Measurements from ENCODE around the gene WNT3. TPM values are rescaled to one million over a fixed set of nuclear protein-coding genes. Genes with fewer than 3 reads are reported as not detected.
"Not testable (repeated sequence)": the region's sequence is repeated elsewhere in the genome, so short reads cannot be mapped to it uniquely, and the experiment has no call there.

WNT3 gene
- total RNA-seq, 2 experiments from 2014 or later = not detected

DNA sequence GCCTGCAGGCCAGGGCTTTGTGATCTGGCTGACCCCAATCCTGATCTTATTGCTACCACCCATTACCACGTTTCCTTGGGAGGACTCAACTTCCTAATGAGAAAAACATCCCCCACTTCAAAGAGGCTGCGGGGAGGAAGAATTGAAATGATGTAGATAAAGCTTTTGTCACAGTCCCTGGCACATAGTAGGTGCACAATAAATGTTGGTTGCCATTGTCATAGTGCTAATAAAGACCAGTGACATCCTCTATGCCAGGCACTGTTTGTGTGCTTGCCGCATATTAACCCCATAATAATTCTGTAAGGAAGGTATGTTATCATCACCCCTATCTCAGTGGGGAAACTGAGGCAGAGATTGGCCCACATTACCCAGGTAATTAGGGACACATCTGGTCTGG, 22.4 kb downstream of the WNT3 start:
- no peak overlapping the region for H3K27ac Mint-ChIP-seq
- no peaks in the 10 kb centered on the region for H3K9me3 Mint-ChIP-seq
- no peaks in the 10 kb centered on the region for H3K36me3 Mint-ChIP-seq
- POLR2A ChIA-PET = no interaction called here
- DNase-seq (no peak), ATAC-seq (ENCODE audit: low read depth) (no peak)
- peaks cover 19% of the 10 kb centered on the region for H3K27me3 Mint-ChIP-seq
- no peak overlapping the region for H3K4me3 Mint-ChIP-seq
- peaks cover 1% of the 10 kb centered on the region for H3K4me1 Mint-ChIP-seq

DNA sequence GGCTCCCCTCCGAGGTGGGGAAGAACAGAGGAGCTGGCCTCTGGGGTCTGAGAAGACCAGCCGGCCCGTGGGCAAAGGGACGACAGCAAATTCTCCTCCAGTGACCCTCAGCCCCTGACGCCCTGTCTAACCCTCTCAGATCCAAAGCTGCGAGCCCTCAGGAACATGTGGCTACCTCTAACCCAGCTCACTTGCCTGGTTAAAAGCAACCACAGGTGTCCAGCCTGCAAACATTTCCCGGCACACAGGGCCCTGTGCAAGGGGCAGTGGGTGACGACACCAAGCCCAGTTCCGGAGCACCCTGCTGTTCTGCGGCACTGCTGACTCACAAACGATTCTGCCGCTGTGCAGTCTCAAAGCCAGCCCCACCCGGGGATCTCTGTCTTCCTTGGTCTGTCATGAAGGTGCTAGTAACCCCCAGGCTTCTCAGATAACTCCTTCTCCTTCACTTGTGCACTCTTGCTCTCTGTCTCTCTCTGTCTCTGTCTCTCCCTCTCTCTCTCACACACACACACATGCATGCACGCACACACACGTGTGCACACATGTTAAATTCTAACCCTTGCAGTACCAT, 23.0 kb downstream of the WNT3 start:
- Mint-ChIP-seq H3K4me1 (peaks cover 1% of the 10 kb centered on the region), H3K4me3 (no peak overlapping the region), H3K36me3 (no peaks in the 10 kb centered on the region), H3K27me3 (peaks cover 22% of the 10 kb centered on the region), H3K9me3 (no peaks in the 10 kb centered on the region), H3K27ac (no peak overlapping the region)
- ATAC-seq (ENCODE audit: low read depth) = no peak
- DNase-seq = no peak
- POLR2A ChIA-PET = no interaction called here

DNA sequence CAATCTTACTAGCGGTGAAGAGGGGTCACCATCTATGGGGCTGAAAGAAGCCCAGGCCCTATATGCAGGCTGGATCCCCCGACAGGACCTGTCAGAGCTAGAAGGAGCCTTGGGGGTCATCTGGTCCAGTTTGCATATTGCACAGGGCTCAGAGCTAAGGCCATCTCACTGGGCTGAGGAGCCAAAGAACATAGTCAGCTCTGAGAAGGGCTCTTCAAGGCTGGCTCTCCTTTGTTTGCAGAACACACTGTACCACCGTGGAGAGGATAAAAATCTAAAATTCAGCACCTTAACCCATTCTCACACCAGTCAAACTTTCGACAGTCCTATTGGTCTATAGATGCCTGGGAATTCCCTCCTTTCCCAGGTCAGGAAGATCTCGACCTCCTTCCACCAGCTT, 24.2 kb downstream of the WNT3 start:
- H3K27me3 Mint-ChIP-seq = peaks cover 25% of the 10 kb centered on the region
- H3K36me3 Mint-ChIP-seq = no peaks in the 10 kb centered on the region
- DNase-seq (no peak), ATAC-seq (ENCODE audit: low read depth) (no peak)
- POLR2A ChIA-PET = interaction anchor here (0.7 kb wide), 1 partner anchor 854 kb away, joined by 5 read pairs; no protein-coding TSS in a partner anchor
- H3K9me3 Mint-ChIP-seq = no peaks in the 10 kb centered on the region
- no peak overlapping the region for H3K27ac Mint-ChIP-seq
- no peak overlapping the region for H3K4me3 Mint-ChIP-seq
- H3K4me1 Mint-ChIP-seq = peaks cover 1% of the 10 kb centered on the region

DNA sequence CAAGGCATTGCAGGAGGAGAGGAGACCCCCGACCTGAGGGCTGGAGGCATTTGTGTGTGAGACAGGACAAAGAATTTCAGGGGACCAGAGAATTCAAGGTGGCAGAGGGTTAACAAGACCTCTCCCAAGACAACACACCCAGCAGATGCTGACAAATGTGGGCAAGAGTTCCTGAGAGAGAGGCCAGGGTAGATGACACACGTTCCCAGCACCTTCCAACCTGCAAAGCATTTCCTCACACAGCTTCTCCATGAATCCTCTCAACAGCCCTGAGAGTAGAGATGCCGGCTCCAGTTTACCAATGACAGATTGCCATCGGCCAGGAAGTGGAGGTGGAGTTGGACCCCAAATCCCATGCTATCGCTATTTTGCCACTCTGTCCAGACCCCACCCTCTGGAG, 25.0 kb downstream of the WNT3 start:
- Mint-ChIP-seq H3K27me3 (peaks cover 24% of the 10 kb centered on the region), H3K36me3 (no peaks in the 10 kb centered on the region), H3K9me3 (no peaks in the 10 kb centered on the region), H3K4me3 (no peak overlapping the region), H3K4me1 (peaks cover 1% of the 10 kb centered on the region), H3K27ac (no peak overlapping the region)
- DNase-seq (no peak), ATAC-seq (ENCODE audit: low read depth) (no peak)
- POLR2A ChIA-PET = interaction anchor here (0.6 kb wide), 1 partner anchor 24 kb away, joined by 5 read pairs; no protein-coding TSS in a partner anchor

DNA sequence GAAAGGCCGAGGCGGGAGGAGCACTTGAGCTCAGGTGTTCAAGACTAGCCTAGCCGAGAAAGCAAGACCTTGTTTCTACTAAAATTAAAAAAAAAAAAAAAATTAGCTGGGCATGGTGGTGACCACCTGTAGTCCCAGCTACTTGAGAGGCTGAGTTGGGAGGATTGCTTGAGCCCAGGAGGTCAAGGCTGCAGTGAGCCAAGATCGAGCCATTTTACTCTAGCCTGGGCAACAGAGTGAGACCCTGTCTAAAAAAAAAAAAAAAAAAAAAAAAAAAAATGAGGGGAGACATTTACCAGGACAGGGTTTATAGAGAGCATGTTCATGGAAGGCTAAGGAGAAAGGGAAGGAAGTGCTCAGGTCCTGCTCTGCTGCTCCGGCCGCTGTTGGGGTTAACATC, 25.5 kb downstream of the WNT3 start:
- DNase-seq; H3K9me3 Mint-ChIP-seq; H3K27ac Mint-ChIP-seq; ATAC-seq (ENCODE audit: low read depth); H3K4me1 Mint-ChIP-seq; H3K4me3 Mint-ChIP-seq; POLR2A ChIA-PET; H3K36me3 Mint-ChIP-seq: not testable (repeated sequence)
- peaks cover 26% of the 10 kb centered on the region for H3K27me3 Mint-ChIP-seq

DNA sequence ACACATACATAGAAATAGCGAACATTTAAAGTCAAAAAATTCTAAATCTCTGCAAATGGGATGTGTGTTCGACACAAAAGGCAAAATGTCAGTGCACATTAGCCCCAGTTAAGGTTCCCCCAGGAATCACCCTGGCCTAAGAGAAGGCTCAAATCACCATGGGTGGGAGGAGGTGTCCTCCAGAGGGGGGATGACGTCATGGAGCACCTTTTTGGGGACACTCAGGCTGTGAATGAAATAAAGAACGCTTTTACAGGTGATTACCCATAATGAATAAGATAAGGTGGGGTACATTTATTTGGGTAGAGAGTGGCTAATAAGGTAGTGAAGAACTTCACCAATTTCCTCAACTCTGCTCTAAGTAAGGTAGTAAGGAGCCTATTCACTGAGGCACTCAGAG, 26.4 kb downstream of the WNT3 start:
- H3K9me3 Mint-ChIP-seq = no peaks in the 10 kb centered on the region
- H3K36me3 Mint-ChIP-seq = no peaks in the 10 kb centered on the region
- peaks cover 25% of the 10 kb centered on the region for H3K27me3 Mint-ChIP-seq
- ATAC-seq (ENCODE audit: low read depth) = no peak
- peaks cover 1% of the 10 kb centered on the region for H3K4me1 Mint-ChIP-seq
- H3K4me3 Mint-ChIP-seq = no peak overlapping the region
- no peak overlapping the region for H3K27ac Mint-ChIP-seq
- POLR2A ChIA-PET = no interaction called here
- no peak for DNase-seq

DNA sequence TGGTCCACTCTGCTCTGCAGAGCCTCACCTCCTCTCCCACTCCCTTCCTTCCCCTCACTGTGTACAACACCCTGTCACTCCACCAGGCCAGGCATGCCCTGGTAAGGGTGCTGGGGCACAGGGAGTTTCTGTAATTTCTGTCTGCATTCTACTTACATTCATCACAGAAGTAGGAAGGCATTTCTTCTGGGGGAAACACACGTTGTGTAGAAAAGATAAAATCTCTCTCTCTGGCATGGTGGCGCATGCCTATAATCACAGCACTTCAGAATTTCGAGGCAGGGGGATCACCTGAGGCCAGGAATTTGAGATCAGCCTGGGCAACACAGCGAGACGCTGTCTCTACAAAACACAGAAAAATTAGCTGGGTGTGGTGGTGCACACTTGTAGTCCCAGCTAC, 27.0 kb downstream of the WNT3 start:
- POLR2A ChIA-PET = no interaction called here
- peaks cover 24% of the 10 kb centered on the region for H3K27me3 Mint-ChIP-seq
- no peaks in the 10 kb centered on the region for H3K36me3 Mint-ChIP-seq
- no peak overlapping the region for H3K27ac Mint-ChIP-seq
- peaks cover 1% of the 10 kb centered on the region for H3K4me1 Mint-ChIP-seq
- no peak overlapping the region for H3K4me3 Mint-ChIP-seq
- DNase-seq (no peak), ATAC-seq (ENCODE audit: low read depth) (no peak)
- H3K9me3 Mint-ChIP-seq = no peaks in the 10 kb centered on the region

DNA sequence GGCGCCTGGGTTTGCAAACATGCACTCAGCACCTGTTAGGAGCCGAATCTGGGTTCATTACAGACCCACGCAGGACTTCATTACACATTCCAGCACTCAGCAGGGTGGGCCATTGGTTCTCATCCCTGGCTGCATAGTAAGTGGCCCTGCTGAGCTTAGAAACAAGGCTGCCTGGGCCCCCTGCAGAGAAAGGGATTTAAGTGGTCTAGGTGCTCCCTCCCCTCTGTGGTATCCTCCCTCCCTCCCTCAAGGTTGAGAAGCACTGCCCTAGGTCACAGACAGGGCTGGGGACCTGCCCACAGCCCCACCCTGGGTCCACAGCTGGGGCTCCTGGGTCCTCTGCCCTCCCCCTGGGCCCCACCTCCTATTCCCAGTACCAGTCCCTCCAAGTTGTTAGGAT, 28.3 kb downstream of the WNT3 start:
- ATAC-seq (ENCODE audit: low read depth) = no peak
- H3K9me3 Mint-ChIP-seq = no peaks in the 10 kb centered on the region
- no peak for DNase-seq
- no peak overlapping the region for H3K4me3 Mint-ChIP-seq
- no peaks in the 10 kb centered on the region for H3K36me3 Mint-ChIP-seq
- POLR2A ChIA-PET = no interaction called here
- peaks cover 23% of the 10 kb centered on the region for H3K27me3 Mint-ChIP-seq
- no peak overlapping the region for H3K27ac Mint-ChIP-seq
- H3K4me1 Mint-ChIP-seq = no peaks in the 10 kb centered on the region

DNA sequence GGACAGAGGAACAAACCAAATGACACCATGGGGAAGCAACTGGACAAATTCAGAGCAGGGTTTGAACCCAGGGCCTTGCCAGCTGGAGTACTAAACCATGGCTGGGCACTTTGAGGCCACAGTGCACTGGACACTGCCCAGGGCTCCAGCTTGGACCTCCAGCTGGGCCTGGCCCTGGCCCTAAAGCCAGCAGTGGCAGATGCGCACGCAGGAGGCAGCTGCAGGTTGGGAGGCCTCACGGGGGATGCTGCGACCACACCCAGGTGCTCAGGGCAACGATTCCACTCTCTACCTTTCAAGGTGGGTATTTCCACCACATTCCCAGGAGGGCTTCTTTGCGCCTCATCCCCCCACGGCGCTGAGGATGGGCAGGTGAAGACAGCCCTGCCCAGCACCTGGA, 28.9 kb downstream of the WNT3 start:
- Mint-ChIP-seq H3K36me3 (no peaks in the 10 kb centered on the region), H3K9me3 (no peaks in the 10 kb centered on the region), H3K4me3 (no peak overlapping the region), H3K4me1 (no peaks in the 10 kb centered on the region), H3K27me3 (peaks cover 23% of the 10 kb centered on the region), H3K27ac (no peak overlapping the region)
- ATAC-seq (ENCODE audit: low read depth) (no peak), DNase-seq (no peak)
- POLR2A ChIA-PET = no interaction called here

DNA sequence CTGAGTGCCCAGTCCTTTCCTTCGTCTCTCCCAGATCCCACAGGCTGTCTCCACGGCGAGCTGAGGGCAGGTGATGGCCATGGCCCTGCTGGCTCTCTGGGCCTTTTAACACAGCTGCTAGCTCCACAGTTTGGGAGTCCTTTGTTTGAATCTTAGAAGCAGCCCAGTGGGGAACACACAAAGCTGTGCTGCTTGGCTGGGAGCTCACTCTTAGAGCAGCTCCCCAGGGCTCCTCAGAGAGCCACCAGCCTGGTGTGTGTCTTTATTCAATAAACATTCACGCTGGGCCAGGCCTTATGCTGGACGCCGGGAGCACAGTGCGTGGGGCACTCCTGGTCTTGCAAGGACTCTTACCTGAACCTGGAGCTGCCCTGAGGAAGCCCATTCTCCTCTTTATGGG, 29.7 kb downstream of the WNT3 start:
- Mint-ChIP-seq H3K4me1 (no peaks in the 10 kb centered on the region), H3K4me3 (no peak overlapping the region), H3K36me3 (no peaks in the 10 kb centered on the region), H3K27ac (no peak overlapping the region), H3K9me3 (no peaks in the 10 kb centered on the region), H3K27me3 (peaks cover 20% of the 10 kb centered on the region)
- no peak for DNase-seq
- POLR2A ChIA-PET = no interaction called here
- ATAC-seq (ENCODE audit: low read depth) = no peak

DNA sequence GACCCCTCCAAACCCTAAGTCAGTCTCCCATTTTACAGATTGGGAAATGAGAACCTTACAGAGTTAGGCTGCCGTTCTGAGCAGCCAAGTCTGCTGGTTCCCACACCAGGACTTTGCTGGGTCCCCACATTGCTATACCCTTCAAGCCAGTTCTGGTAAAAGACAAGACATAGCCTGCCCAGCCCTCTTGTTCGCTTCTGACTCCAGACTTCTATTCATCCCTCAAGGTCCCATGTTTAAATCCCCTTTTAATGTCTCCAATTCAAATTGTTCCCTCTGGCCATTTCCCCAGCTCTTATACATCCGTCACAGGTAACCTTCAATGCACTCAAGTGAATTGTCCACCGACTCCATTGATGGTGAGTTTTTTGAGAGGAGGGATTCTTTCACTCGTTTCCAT, 30.2 kb downstream of the WNT3 start:
- H3K9me3 Mint-ChIP-seq = no peaks in the 10 kb centered on the region
- no peak for DNase-seq
- no peak overlapping the region for H3K27ac Mint-ChIP-seq

DNA sequence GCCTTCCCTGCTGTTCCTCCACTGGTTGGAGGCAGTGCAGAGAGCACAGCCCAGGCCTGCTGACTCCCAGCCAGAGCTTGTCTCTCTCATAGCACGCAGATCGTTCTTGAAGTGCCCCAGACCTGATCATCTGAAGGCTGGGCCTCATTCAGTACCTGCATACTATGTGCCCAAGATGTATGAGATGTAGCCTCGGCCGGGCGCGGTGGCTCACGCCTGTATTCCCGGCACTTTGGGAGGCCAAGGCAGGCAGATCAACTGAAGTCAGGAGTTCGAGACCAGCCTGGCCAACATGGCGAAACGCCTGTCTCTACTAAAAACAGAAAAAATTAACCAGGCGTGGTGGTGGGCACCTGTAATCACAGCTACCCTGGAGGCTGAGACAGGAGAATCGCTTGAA, 31.0 kb downstream of the WNT3 start:
- no peaks in the 10 kb centered on the region for H3K9me3 Mint-ChIP-seq
- no peak for ATAC-seq (ENCODE audit: low read depth)
- H3K27me3 Mint-ChIP-seq = peaks cover 14% of the 10 kb centered on the region

More for the DNA sequence above, 30.2 kb downstream of the WNT3 start:
- H3K4me1 Mint-ChIP-seq = no peaks in the 10 kb centered on the region
- ATAC-seq (ENCODE audit: low read depth) = no peak
- peaks cover 15% of the 10 kb centered on the region for H3K27me3 Mint-ChIP-seq
- H3K4me3 Mint-ChIP-seq = no peak overlapping the region
- no peaks in the 10 kb centered on the region for H3K36me3 Mint-ChIP-seq
- POLR2A ChIA-PET = interaction anchor here (0.6 kb wide), 1 partner anchor 38 kb away, joined by 4 read pairs; no protein-coding TSS in a partner anchor

DNA sequence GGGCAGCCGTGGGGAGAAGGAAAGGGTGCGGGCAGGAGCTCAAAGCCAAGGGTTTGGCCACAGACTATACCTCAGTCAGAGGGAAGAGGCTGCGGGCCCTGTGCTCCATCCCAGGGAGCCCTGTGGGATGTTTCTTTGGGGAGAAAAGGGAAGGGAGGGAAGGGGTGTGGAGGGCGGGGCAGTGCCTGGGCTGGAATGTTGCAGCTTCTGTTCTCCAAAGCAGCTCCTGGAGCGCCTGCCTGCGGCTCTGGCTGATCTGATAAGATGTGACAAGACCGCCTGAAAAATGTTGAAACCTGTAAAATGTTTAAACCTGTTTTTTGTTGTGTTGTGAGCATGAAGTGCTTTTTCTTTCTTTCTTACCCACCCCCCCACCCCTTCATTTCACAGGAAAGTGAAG, 32.8 kb downstream of the WNT3 start:
- no peak for DNase-seq
- ATAC-seq (ENCODE audit: low read depth) = no peak
- no peaks in the 10 kb centered on the region for H3K9me3 Mint-ChIP-seq
- POLR2A ChIA-PET = no interaction called here
- no peaks in the 10 kb centered on the region for H3K36me3 Mint-ChIP-seq
- peaks cover 10% of the 10 kb centered on the region for H3K27me3 Mint-ChIP-seq
- no peak overlapping the region for H3K27ac Mint-ChIP-seq
- H3K4me3 Mint-ChIP-seq = no peak overlapping the region
- H3K4me1 Mint-ChIP-seq = no peaks in the 10 kb centered on the region

More for the DNA sequence above, 31.0 kb downstream of the WNT3 start:
- Mint-ChIP-seq H3K36me3 (no peaks in the 10 kb centered on the region), H3K4me3 (no peak overlapping the region), H3K4me1 (no peaks in the 10 kb centered on the region), H3K27ac (no peak overlapping the region)
- DNase-seq = no peak
- POLR2A ChIA-PET = no interaction called here

DNA sequence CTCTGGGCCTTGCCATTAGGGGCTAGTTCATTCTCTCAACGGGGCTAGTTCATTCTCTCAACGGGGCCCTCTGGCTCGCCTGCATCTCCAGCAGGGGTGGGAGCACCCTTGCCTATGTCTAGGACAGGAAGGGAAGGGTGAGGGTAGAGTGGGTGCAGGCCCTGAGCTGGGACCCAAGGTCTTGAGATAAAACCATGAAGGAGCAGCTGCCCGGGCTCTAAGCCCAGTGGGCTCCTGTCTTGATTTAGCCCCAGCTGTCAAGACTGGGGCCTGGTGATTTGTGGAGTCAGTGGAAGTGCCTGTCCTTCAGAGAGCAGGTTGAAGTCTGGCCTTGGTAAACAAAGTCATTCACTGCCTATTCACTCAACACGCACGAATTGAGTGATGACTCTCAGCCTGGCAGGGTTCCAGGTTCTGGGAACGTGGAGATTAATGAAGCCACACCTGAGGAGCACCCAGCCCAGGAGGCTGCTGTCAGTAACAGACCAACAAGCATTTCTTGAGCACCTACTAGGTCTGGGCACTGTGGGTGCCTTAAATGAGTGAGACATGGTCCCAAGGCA, 35.4 kb downstream of the WNT3 start:
- Mint-ChIP-seq H3K27ac (no peak overlapping the region), H3K27me3 (no peaks in the 10 kb centered on the region), H3K4me1 (no peaks in the 10 kb centered on the region), H3K9me3 (no peaks in the 10 kb centered on the region), H3K36me3 (no peaks in the 10 kb centered on the region), H3K4me3 (no peak overlapping the region)
- ATAC-seq (ENCODE audit: low read depth) (no peak), DNase-seq (no peak)
- POLR2A ChIA-PET = no interaction called here

All from activated naive CD8-positive, alpha-beta T cell treated with anti-CD3 and anti-CD28 coated beads, Interleukin-2, amount 10 ng/mL, durations not matched to agents 7 days and 5 days (primary cell).